GM19193 (cell line): Measurements from ENCODE around the gene RALGAPB.

ENCODE experiments used
- POLR2A ChIP-seq: IDR thresholded peaks from 4 replicates; pipeline ENCODE4 v1.6.1; 2011; ENCODE audit not compliant: insufficient read depth, insufficient read length; ENCODE audit errors: extremely low read depth

RALGAPB gene

DNA sequence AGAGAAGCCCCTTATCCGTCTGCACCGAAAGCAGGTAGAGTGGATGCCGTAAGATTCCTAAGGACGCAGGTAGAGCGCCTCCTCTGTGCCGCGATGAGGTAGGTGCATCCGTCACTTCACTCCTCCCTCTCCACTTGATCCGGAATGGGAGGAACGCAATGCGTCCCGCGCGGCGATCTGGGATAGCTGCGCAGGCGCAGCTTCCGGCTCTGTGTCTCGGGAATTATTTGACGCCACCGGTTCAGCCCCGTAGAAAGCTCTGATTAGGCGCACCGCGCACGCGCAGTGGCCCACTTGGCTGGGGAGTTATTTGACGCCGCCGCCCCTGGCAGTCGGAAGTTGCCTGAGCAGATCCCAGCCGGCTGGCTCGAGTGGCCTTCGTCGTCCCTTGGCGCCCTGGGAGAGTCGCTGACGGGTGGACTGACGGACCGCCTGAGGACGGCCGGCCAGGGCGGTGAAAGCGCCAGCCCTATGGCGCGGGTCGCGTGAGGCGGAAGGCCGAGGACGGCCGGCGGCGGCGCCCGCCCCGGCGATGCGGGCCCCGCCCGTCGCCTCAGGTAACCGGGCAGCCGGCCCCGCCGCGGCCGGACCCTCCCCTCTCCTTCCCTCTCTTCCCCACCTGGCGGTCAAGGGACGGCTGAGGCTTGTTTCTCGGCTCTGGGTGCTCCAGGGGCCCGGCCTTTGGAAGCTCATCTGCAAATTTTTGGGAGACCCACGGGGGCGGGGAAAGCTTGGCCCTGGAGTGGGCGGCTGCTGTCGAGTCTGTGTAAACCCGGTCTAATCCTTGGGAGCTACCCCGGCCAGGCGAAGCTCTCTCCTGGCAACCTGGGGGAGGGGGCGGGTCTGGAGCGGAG is at the start of gene RALGAPB:
Gene RALGAPB, plus strand, starts transcription at position 331 of the 854 bp plus-strand sequence. CDS start 15,590 bp downstream, outside the sequence.
- TF ChIP-seq POLR2A = peak; percentile 76

DNA sequence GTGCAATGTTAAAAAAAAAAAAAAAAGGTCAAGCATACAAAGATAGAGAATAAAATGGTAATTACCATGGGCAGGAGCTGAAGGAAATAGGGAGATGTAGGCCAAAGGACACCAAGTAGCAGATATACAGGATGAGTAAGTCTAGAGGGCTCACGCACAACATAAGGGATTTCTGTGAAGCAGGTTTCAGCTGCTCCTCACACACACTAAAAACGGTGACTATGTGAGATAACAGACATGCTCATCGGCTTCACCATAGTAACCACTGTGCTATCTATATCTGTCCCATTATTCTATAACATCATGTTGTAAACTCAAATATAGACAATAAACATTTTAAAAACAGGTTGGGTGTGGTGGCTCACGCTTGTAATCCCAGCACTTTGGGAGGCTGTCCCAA is 49.1 kb upstream of the RALGAPB start:
- no peak for TF ChIP-seq POLR2A

DNA sequence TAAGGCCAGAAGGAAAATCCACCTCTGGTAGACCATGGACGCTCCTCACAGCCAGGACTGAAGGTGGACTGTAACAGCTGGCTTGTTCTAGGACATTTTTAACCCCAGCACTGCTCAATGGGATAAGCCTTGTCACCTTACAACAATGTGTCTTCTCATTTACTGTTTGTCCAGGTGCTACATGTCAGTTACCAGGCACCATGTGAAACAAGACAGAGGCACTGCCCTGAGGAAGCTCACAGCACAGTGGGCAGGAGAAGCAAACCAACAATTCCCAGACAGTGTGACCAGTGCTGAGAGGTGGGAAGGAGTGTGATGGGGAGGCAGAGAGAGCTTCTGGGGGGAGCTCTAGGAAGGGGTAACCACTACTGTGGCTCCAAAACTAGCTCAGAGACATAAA is 48.2 kb upstream of the RALGAPB start:
- no peak for TF ChIP-seq POLR2A

DNA sequence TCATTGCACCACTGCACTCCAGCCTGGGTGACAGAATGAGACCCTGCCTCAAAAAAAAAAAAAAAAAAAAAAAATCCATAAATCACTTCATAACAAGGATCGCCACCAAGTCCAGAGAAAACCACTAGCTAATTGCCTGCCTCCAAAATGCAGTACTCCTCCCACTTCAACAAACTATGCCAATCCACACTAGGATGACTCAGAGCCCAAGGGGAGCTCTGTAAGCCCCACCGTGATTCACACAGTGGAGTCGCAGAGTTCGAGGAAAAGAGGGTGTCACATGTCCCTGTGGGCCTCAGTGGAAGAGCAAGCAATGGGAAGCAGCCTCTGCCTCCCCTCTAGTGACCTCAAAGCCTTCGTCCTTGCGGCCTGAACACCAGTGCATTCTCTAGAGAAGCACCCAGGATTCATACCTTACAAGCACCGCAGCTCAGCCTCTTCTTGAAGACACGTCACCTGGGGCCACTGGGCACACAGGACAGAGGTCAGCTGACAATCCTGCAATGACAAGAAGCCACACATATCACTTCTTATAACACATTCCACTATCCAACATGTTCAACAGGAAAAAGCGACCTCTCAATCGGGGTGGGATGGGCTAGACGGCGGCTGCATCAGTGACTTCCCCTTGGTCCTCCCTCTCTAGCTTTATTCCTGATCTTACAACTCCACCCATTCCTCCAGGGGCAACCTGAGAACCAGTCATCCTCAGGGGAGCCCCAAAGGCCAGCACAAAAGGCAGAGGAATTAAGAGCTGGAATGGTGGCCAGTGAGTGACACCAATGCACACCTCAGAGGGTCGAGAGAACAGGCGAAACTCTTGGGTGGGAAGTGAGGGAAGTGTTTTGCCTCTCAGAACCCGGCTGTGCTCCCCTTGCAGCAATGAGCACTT is 46.4 kb upstream of the RALGAPB start:
- peak; percentile 13 for TF ChIP-seq POLR2A

DNA sequence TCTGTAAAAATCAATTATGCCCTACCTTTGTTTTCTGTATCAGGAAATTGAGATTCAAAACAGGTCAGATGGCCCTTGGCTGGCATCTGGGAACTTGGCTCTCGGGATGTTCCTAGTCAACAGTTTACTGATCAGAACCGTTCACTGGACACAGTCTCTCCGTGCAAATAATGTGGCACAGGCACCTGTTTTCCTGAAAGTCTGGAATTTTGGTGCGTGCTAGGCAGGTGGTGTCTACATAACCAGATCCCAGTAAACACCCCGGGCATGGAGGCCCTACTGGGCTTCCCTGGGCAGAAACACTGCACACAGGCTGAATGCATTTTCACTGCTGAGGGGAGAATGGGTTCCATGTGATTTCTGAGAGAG is 45.0 kb upstream of the RALGAPB start:
- no peak for TF ChIP-seq POLR2A

DNA sequence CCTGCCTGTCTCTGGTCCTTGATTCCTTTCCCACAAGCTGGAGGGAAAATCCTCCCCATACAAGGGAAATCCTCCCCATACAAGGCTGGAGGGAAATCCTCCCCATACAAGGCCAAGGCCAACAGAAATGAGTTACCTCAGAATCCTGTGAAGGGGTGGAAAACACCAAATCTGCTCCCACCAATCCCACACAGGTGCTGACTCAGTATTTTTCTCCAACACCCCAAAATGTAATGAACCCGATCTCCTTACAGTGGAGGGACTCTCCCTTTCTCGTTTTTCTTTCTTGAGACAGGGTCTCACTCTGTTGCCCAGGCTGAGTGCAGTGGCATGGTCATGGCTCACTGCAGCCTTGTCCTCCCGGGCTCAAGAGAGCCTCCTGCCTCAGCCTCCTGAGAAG is 43.8 kb upstream of the RALGAPB start:
- TF ChIP-seq POLR2A = no peak

DNA sequence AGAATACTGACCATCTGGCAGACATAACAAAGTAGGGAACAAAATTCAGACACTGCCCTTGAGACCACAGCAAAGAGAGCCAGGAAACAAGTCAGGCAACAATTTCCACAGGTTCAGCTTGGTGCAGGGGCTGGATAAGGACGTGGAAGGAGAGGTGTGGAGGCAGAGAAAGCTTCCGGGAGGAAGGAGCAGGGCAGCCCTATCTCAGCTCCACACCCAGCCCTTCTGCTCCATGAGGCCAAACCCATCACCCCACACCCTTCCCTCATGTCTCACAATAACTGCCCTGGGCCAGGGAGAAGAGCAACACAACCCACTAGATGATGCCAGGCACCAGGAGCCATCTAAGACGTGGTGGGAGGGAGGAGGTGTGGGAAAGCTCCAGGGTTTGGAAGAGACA is 43.3 kb upstream of the RALGAPB start:
- TF ChIP-seq POLR2A = no peak

DNA sequence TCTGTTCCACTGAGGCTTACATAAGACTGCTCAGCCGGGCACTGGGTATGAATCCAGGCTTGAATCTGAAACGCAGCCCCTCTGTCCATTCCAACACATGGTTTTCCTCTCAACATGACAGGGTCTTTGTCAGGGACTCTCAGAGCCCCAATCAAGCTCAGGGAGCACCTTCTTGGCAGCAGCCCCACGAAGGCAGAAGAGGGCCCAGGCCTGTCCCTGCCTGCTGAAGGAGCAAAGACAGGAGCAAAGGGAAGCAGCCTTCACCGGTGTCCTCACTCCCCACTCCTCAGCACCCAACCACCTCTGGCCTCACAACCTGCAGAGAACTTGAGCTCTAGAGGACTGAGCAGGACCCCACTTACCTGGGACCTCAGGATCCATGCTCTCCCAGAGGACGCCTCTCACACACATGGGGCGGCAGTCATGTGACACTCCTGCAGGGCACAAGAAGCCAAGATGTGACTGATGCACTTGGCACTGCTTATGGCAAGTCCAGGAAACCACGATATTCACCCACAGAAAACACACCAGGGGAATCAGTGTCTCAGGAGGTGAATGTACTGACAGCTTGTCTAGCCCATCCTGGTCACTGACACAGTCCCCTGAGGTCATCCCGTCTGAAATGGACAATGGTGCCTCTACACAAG is 41.8 kb upstream of the RALGAPB start:
- no peak for TF ChIP-seq POLR2A

DNA sequence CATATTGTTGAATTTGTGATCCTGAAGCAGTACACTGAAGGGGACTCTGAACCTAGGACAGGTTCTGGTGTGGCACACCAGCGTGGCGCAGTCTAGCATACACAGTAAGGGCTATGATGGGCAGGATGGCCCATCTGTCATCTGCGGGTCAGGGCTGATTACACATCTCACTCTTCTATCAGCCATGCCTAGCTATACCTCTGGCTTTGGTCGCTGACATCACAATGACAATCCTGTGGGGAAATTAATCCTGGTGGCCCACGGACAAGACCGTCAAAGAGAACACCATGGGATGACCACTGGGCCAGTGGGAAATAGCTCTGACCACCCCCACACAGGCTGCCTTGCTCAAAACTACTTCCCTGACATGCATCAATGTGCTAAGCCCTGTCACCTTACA is 40.4 kb upstream of the RALGAPB start:
- no peak for TF ChIP-seq POLR2A

DNA sequence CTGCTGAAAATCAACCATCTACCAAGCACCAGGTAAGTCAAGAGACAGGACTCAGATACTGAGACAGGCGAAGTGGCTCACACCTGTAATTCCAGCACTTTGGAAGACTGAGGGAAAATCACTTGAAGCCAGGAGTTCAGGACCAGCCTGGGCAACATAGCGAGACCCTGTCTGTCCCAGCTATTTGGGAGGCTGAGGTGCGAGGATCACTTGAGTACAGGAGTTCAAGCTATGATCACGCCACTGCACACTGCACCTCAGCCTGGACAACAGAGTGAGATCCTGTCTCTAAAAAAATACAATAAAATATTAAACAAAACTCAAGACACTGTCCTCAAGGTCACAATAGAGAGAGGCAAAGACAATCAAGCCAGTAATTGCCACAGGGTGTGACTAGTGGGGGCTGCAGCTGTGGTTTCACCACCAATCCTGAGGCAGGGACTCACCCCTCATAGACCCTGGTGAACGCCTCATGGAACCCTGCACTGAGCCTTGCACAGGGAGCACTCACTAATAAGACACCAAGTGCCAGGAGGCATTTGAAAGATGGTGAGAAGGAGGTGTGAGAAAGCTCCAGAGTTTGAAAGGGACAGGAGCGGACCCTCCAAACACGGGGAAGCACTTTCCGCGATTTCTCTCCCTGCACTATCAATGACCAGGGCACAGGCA is 39.2 kb upstream of the RALGAPB start:
- TF ChIP-seq POLR2A = no peak

DNA sequence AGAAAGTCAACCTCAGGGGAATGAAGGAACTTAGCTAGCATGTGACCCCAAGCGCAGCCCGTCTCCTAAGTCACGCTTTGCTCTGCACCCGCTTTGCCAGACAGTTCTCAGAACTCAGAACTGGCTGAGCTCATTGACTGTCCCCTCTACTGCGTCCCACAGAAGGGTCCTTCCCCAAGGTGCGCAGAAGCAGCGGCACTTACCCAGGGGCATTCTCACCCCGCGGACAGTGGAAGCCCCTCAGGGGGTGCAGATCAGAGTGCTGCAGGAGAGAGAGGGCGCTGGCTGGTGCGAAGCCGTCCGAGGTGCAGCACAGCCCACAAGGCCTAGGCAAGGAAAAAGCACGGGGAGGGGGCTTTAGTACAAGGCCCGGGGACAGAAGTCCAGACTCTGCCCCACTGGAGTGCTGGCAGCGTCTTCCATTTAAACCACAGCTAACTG is 38.3 kb upstream of the RALGAPB start:
- no peak for TF ChIP-seq POLR2A

DNA sequence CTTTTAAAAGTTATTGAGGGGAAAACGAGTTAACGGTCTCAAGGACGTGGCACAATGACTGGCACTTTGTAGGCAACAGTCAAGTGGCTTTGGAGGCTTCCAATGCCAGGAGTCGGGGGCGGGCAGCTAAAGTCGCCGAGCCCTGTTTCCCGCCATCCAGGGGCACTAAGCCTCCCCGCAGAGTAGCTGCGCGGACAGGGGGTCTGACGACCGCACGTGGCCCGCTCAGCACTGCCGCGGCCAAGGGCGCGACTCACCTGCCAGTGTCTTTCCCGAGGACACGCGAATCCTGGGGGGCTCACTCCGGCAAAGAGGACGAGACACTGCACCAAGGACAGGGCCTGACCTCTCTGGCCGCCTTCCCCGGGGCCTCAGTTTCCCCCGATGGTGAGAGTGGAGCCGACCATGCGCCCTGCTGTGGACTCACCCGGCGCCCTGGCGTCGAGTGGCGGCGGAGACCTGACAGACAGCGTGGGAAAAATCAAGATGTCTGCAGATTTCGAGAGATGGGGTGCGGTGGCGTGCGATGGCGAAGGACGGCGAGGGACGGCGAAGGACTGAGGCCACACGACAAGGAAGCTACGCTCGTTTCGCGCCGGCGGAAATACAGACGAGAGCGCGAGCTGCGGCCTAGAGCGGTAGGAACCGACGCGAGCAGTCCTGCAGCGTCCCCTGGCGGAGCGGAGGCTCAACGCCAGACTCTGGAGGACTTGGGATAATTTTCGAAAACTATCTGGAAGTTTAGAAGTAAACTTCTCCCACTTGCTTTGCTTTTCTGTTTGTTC is 37.7 kb upstream of the RALGAPB start, which contains the start of gene SNHG17:
Gene SNHG17, minus strand, starts transcription at position 559 of the 785 bp plus-strand sequence.
- peak; percentile 98 for TF ChIP-seq POLR2A

DNA sequence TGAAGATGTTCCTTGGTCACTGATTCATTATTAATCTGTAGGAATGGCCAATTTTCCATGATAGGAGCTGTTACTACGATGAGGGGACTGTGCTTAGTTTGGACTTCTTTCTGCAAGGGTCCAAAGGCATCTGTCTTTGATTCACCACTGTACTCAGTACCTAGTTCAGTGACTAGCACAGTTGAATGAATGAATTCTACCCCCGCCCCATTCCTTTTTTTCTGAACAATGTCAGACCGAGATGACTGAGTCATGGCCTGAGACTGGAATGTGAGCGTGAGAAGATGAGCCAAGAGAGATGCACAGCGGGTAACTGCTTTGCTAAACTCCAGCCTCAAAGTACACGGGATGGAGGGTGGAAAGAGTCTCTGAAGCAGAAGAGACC is 37.1 kb upstream of the RALGAPB start:
- no peak for TF ChIP-seq POLR2A

DNA sequence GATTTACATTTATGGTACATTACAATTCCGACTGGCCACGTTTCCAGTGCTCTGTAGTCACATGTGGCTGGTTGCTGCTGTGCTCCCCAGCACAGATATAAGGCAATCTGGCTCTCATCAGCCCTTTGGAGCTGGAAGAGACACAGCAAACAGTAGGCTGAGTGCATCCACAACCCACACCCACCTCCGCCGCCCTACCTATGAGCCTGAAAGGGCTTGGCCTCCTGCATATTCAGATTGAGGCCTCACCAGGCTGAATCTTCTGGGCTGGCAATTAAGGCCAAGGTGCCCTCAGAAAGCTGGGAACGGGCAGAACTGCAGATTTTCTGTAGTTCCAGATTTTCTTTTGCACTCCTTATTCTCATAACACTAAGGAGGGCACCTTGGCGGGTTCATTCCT is 34.8 kb upstream of the RALGAPB start:
- no peak for TF ChIP-seq POLR2A
